ENCODE results near the gene PCDH17. TPM values are rescaled to one million over a fixed set of nuclear protein-coding genes. Genes with fewer than 3 reads are reported as not detected.

The PCDH17 gene
- total RNA-seq, 1 donor from 2014 or later, result 2.1 TPM

GRCh38 chr13:57635541-57636085 lies 4.1 kb downstream of the PCDH17 start:
- ATAC-seq, result no peak

- ATAC-seq, result no peak
These were observed 5.3 kb downstream of the PCDH17 start for GRCh38 chr13:57636816-57637215.

- no peak for ATAC-seq
These were observed 6.0 kb downstream of the PCDH17 start for GRCh38 chr13:57637515-57637914.

GRCh38 chr13:57638186-57638890 lies 6.8 kb downstream of the PCDH17 start:
- ATAC-seq, result no peak

GRCh38 chr13:57640607-57641006 lies 9.1 kb downstream of the PCDH17 start:
- ATAC-seq, result no peak

- no peak for ATAC-seq
These were observed 9.5 kb downstream of the PCDH17 start for GRCh38 chr13:57641051-57641450.

- no peak for ATAC-seq
These were observed 12.6 kb downstream of the PCDH17 start for GRCh38 chr13:57644106-57644505.

- no peak for ATAC-seq
These were observed 21.9 kb downstream of the PCDH17 start for GRCh38 chr13:57653229-57653989.

- ATAC-seq, result no peak
These were observed 33.9 kb downstream of the PCDH17 start for GRCh38 chr13:57665481-57665880.

- no peak for ATAC-seq
These were observed 34.8 kb downstream of the PCDH17 start for GRCh38 chr13:57666131-57666953.

GRCh38 chr13:57672168-57672567 lies 40.6 kb downstream of the PCDH17 start:
- ATAC-seq, result no peak

GRCh38 chr13:57673197-57673596 lies 41.7 kb downstream of the PCDH17 start:
- ATAC-seq, result no peak

- no peak for ATAC-seq
These were observed 44.0 kb downstream of the PCDH17 start for GRCh38 chr13:57675526-57675925.

GRCh38 chr13:57680609-57681008 lies 49.1 kb downstream of the PCDH17 start:
- no peak for ATAC-seq

- ATAC-seq, result no peak
These were observed 50.7 kb downstream of the PCDH17 start for GRCh38 chr13:57682128-57682716.

- ATAC-seq, result no peak
These were observed 67.3 kb downstream of the PCDH17 start for GRCh38 chr13:57698851-57699250.

GRCh38 chr13:57704031-57704430 lies 72.5 kb downstream of the PCDH17 start:
- no peak for ATAC-seq

- no peak for ATAC-seq
These were observed 84.8 kb downstream of the PCDH17 start for GRCh38 chr13:57716295-57716694.

GRCh38 chr13:57724486-57725272 lies 93.1 kb downstream of the PCDH17 start:
- no peak for ATAC-seq

GRCh38 chr13:57725480-57725879 lies 93.9 kb downstream of the PCDH17 start:
- no peak for ATAC-seq

GRCh38 chr13:57726981-57727380 lies 95.4 kb downstream of the PCDH17 start:
- ATAC-seq, result no peak

- no peak for ATAC-seq
These were observed 102.8 kb downstream of the PCDH17 start for GRCh38 chr13:57734306-57734705.
